Esophagus muscularis mucosa (tissue), 4 donors: Measurements from ENCODE around the gene ADAM10. TPM values are rescaled to one million over a fixed set of nuclear protein-coding genes. Genes with fewer than 3 reads are reported as not detected.
A peak's percentile ranks its signal among the peaks of the same experiment; 100 is the strongest.

ENCODE experiments used
- DNase-seq: peaks from one replicate; pipeline ENCODE4 v3.0.0-alpha.2; 2017; ENCODE audit errors: extremely low spot score
- H3K27ac ChIP-seq, 4 donors: fragments of 200-600 bp; sonication (generic); replicated peaks in 1 of 4; 1 replicate in 3 of 4; 2 replicates in 1 of 4; pipeline ENCODE4 v1.5.1; 2016 to 2019; ENCODE audit warnings: mild to moderate bottlenecking in 1 of 4
- H3K27me3 ChIP-seq, 4 donors: fragments of 200-600 bp; sonication (generic); one replicate each; pipeline versions ENCODE4 v1.5.1 to v1.6.0; 2016 to 2019
- H3K36me3 ChIP-seq, 4 donors: fragments of 200-600 bp; sonication (generic); one replicate each; pipeline ENCODE4 v1.5.1; 2016 to 2019
- H3K4me1 ChIP-seq, 4 donors: fragments of 200-600 bp; sonication (generic); one replicate each; pipeline ENCODE4 v1.5.1; 2016 to 2019
- H3K4me3 ChIP-seq, 4 donors: fragments of 200-600 bp; sonication (generic); 1 replicate in 2 of 4; 2 replicates in 2 of 4; pipeline ENCODE4 v1.5.1; 2016 to 2019; ENCODE audit warnings: mild to moderate bottlenecking in 4 of 4, moderate library complexity in 1 of 4
- H3K9me3 ChIP-seq, 4 donors: fragments of 200-600 bp; sonication (generic); 1 replicate in 3 of 4; 2 replicates in 1 of 4; pipeline ENCODE4 v1.5.1; 2016 to 2019
- EP300 ChIP-seq: sonication (generic); formaldehyde crosslinking; IDR thresholded peaks from one replicate; pipeline ENCODE4 v1.6.1; 2017; ENCODE audit warnings: antibody characterized with exemption
- POLR2A ChIP-seq: fragments of 450-650 bp; IDR thresholded peaks from one replicate; pipeline ENCODE4 v1.6.1; 2017; ENCODE audit warnings: antibody characterized with exemption, moderate library complexity, mild to moderate bottlenecking, low read depth
- POLR2AphosphoS5 ChIP-seq, 2 donors: sonication (generic); formaldehyde crosslinking; IDR thresholded peaks; one replicate each; pipeline ENCODE4 v1.6.1; 2017; ENCODE audit warnings: antibody characterized with exemption in 2 of 2
- WGBS: methylation state at CpG from one replicate; pipeline ENCODE4 v1.1.5; 2018; 5-methylcytosine and 5-hydroxymethylcytosine counted together
- intact Hi-C: fragments of 100-400 bp; cut with DNase I; formaldehyde crosslinking; loops from one replicate; pipeline ENCODE4 v1.15.1; 2023
- total RNA-seq, 4 donors: library from RNA; depleted of rRNA; stranded (reverse); fragments of >200 nt; gene quantifications; one replicate each; pipeline versions ENCODE4 v1.1.0 to v1.2.1, GENCODE V29; 2016
- TF ChIP-seq, protein P1 (sequence below), 3 experiments: fragments of 200-600 bp in 2 of 3; fragments of 450-650 bp in 1 of 3; sonication (generic) in 2 of 3; IDR thresholded peaks; one replicate each; pipeline ENCODE4 v1.5.1; 2017 to 2019; ENCODE audit warnings: antibody characterized with exemption in 3 of 3, mild to moderate bottlenecking in 2 of 3, moderate library complexity in 1 of 3

ADAM10 gene
- total RNA-seq, 4 donors from 2014 or later: 43.8 to 58.8 (median 48.5) TPM

GRCh38 chr15:58549785-58550074 lies 199.8 kb downstream of the ADAM10 start:
- DNase-seq: no peak
- Histone ChIP-seq H3K36me3 (no peaks in the 10 kb centered on the region), H3K27ac (peak overlapping the region; percentile 35 to 75 (median 72)), H3K9me3 (no peaks in the 10 kb centered on the region), H3K27me3 (no peaks in the 10 kb centered on the region), H3K4me3 (no peak overlapping the region), H3K4me1 (peaks cover 35 to 64% (median 57%) of the 10 kb centered on the region in 4 donors)
- TF ChIP-seq POLR2A (no peak), POLR2AphosphoS5 (IDR thresholded peaks at IDR 0.05) (no peak), EP300 (no peak)
- TF ChIP-seq, protein P1, sequence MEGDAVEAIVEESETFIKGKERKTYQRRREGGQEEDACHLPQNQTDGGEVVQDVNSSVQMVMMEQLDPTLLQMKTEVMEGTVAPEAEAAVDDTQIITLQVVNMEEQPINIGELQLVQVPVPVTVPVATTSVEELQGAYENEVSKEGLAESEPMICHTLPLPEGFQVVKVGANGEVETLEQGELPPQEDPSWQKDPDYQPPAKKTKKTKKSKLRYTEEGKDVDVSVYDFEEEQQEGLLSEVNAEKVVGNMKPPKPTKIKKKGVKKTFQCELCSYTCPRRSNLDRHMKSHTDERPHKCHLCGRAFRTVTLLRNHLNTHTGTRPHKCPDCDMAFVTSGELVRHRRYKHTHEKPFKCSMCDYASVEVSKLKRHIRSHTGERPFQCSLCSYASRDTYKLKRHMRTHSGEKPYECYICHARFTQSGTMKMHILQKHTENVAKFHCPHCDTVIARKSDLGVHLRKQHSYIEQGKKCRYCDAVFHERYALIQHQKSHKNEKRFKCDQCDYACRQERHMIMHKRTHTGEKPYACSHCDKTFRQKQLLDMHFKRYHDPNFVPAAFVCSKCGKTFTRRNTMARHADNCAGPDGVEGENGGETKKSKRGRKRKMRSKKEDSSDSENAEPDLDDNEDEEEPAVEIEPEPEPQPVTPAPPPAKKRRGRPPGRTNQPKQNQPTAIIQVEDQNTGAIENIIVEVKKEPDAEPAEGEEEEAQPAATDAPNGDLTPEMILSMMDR (IDR thresholded peaks at IDR 0.05): no peak
- intact Hi-C loops: no loop called here
- 85% methylated on average over 7 of the region's 7 CpGs for WGBS

GRCh38 chr15:58549013-58549784 lies 200.3 kb downstream of the ADAM10 start:
- H3K36me3 ChIP-seq: no peaks in the 10 kb centered on the region
- intact Hi-C loops: no loop called here
- no peaks in the 10 kb centered on the region for H3K27me3 ChIP-seq
- no peak overlapping the region for H3K4me3 ChIP-seq
- WGBS: 55% methylated on average over 12 of the region's 12 CpGs
- TF ChIP-seq EP300: no peak
- TF ChIP-seq, protein P1 (IDR thresholded peaks at IDR 0.05): no peak
- no peak for TF ChIP-seq POLR2A
- TF ChIP-seq POLR2AphosphoS5 (IDR thresholded peaks at IDR 0.05): no peak
- peaks cover 35 to 64% (median 57%) of the 10 kb centered on the region in 4 donors for H3K4me1 ChIP-seq
- peak overlapping the region; percentile 35 to 75 (median 72) for H3K27ac ChIP-seq
- H3K9me3 ChIP-seq: no peaks in the 10 kb centered on the region
- DNase-seq: no peak

DNA sequence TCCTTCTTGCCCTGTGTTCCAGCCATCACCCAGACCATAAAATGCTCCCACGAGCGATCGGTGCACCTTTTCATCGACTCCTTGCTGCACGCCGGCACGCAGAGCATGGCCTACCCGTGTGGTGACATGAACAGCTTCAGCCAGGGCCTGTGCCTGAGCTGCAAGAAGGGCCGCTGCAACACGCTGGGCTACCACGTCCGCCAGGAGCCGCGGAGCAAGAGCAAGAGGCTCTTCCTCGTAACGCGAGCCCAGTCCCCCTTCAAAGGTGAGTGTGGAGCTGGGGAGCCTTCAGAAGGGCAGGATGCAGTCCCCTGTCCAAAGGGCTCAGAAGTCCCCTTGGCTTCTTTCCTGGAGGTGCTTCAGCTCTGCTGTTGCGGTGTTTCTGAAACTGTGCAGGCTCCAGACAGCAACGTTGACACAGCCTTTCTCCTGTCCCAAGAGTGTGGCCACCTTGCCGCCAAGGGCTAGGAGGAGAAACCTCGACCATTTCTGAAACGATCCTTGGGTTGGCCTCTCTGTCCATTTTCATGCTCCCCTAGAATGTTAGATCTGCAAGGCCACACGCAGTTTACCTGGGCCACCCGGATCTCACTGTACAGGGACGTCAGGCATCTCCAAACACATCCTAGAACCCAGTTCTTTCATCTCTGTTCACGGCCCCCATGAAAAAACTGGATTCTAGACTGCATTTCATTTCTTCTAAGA lies 201.0 kb downstream of the ADAM10 start:
- no peaks in the 10 kb centered on the region for H3K9me3 ChIP-seq
- intact Hi-C loops: no loop called here
- H3K27me3 ChIP-seq: no peaks in the 10 kb centered on the region
- peaks cover 35 to 64% (median 57%) of the 10 kb centered on the region in 4 donors for H3K4me1 ChIP-seq
- no peaks in the 10 kb centered on the region for H3K36me3 ChIP-seq
- H3K4me3 ChIP-seq: no peak overlapping the region
- DNase-seq: no peak
- peak overlapping the region; percentile 35 to 75 (median 72) for H3K27ac ChIP-seq
- no peak for TF ChIP-seq POLR2AphosphoS5 (IDR thresholded peaks at IDR 0.05)
- WGBS: 93% methylated on average over 25 of the region's 26 CpGs

- Histone ChIP-seq H3K36me3 (no peaks in the 10 kb centered on the region), H3K4me1 (peaks cover 35 to 64% (median 57%) of the 10 kb centered on the region in 4 donors), H3K9me3 (no peaks in the 10 kb centered on the region), H3K27ac (peak overlapping the region in 2 of 4 donors; percentile 10 to 35), H3K27me3 (no peaks in the 10 kb centered on the region), H3K4me3 (no peak overlapping the region)
- TF ChIP-seq POLR2AphosphoS5 (IDR thresholded peaks at IDR 0.05) (no peak), EP300 (no peak), POLR2A (no peak)
- DNase-seq: no peak
- intact Hi-C loops: no loop called here
- WGBS: 93% methylated on average over 9 of the region's 9 CpGs
Observed at GRCh38 chr15:58547628-58548307, 201.7 kb downstream of the ADAM10 start.

DNA sequence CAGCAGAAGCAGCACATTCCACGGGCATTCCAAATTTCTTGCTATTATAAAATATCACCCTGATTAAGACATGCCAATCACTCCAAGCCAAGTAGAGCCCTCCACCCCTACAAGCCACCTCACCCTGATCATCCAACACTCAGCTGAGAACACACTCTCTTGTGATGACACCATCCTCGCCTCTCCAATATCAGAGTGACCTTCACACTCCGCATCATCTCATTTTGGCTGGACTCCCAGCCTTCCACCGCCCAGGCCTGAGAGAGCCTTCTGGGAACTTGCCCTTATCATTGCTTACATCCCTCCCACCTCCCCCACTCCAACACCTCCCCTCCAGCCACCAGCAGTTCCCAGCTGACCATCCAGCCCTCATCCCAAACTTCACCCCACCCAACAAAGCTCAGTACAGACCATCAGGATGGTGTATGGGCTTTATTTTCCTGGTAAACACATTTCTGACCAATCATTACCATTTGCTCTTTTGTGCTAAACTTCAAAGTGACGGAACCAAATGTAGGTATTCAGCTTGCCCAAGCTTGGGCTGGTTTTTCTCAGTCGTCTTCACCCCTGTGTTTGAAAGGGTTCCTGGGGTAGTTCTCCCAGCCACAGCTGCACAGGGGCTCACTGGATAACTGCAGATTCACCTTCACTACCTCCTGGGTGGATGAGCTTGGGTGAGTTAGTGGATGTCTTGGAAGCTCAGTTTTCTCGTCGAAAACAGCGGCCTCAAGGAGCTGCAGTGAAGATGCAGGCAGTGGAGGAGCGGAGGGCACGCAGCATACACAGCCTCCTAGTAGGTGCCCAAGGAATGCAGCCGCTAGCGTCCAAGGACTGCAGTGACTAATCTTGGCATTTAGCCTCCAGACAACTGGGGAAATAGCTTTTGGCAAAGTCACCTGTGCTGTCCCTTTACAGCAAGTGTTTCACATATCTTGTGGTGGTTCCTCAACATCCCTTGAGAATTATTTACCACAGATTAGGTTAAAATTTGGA lies 202.6 kb downstream of the ADAM10 start:
- Histone ChIP-seq H3K36me3 (no peaks in the 10 kb centered on the region), H3K9me3 (no peaks in the 10 kb centered on the region), H3K4me3 (no peak overlapping the region), H3K27me3 (no peaks in the 10 kb centered on the region), H3K4me1 (peaks cover 35 to 56% (median 49%) of the 10 kb centered on the region in 4 donors), H3K27ac (peak overlapping the region; percentile 10 to 55 (median 32))
- 61% methylated on average over 13 of the region's 13 CpGs for WGBS
- DNase-seq: no peak
- intact Hi-C loops: no loop called here
- TF ChIP-seq, protein P1 (IDR thresholded peaks at IDR 0.05): no peak
- TF ChIP-seq POLR2AphosphoS5 (IDR thresholded peaks at IDR 0.05) (peak in 1 of 2 donors; percentile 38), POLR2A (no peak), EP300 (no peak)
